SU-DHL-6 (cell line): ENCODE data around the gene NDUFS3.

Experiments used
- H2AFZ ChIP-seq: fragments of 200-600 bp; sonication (generic); 2 replicates; pipeline ENCODE4 v1.6.1; 2014; ENCODE audit warnings: low read depth, mild to moderate bottlenecking, moderate library complexity, mixed read lengths, antibody characterized with exemption, low read length; ENCODE audit not compliant: severe bottlenecking
- H3F3A ChIP-seq: fragments of 200-600 bp; shearing (Covaris generic); 2 replicates; pipeline ENCODE4 v1.6.0; 2016; ENCODE audit warnings: antibody characterized with exemption, mild to moderate bottlenecking; ENCODE audit not compliant: insufficient read depth
- H3K27ac ChIP-seq: fragments of 200-600 bp; sonication (generic); 2 replicates; pipeline ENCODE4 v1.5.1; 2016; ENCODE audit warnings: low read depth, mild to moderate bottlenecking, low read length, moderate library complexity, mixed read lengths
- H3K27me3 ChIP-seq: fragments of 200-600 bp; sonication (generic), shearing (Covaris generic); 2 replicates; pipeline ENCODE4 v1.6.0; 2014; ENCODE audit warnings: mild to moderate bottlenecking, low read length
- H3K36me3 ChIP-seq: fragments of 200-600 bp; sonication (generic); 2 replicates; pipeline ENCODE4 v1.6.1; 2014; ENCODE audit warnings: mild to moderate bottlenecking, low read length, mixed read lengths
- H3K4me2 ChIP-seq: fragments of 300-600, 200-600 bp; shearing (Covaris generic), sonication (generic); 2 replicates; pipeline ENCODE4 v1.6.0; 2014; ENCODE audit warnings: low read length, low read depth, mild to moderate bottlenecking; ENCODE audit not compliant: poor library complexity, severe bottlenecking
- H3K4me3 ChIP-seq: fragments of 200-600 bp; sonication (generic); 2 replicates; pipeline ENCODE4 v1.5.1; 2014; ENCODE audit warnings: antibody characterized with exemption, low read length, mild to moderate bottlenecking, mixed read lengths; ENCODE audit not compliant: insufficient read depth, poor library complexity, severe bottlenecking
- H3K79me2 ChIP-seq: fragments of 200-600 bp; sonication (generic); 2 replicates; pipeline ENCODE4 v1.6.1; 2014; ENCODE audit warnings: mild to moderate bottlenecking, low read length, moderate library complexity; ENCODE audit not compliant: insufficient read depth
- H3K9ac ChIP-seq: fragments of 200-600 bp; sonication (generic); 2 replicates; pipeline ENCODE4 v1.7.0; 2014; ENCODE audit warnings: mild to moderate bottlenecking, low read length
- H3K9me2 ChIP-seq: fragments of 200-600 bp; sonication (generic); replicated peaks from 2 replicates; pipeline ENCODE4 v1.6.1; 2014; ENCODE audit warnings: low read length; ENCODE audit not compliant: insufficient read depth
- H3K9me3 ChIP-seq: fragments of 200-600 bp; sonication (generic); 2 replicates; pipeline ENCODE4 v1.6.1; 2014; ENCODE audit warnings: low read length, mixed read lengths; ENCODE audit not compliant: insufficient read depth
- H4K20me1 ChIP-seq: fragments of 200-600 bp; sonication (generic); 2 replicates; pipeline ENCODE4 v1.6.1; 2014; ENCODE audit warnings: low read depth, mild to moderate bottlenecking, antibody characterized with exemption, low read length, moderate library complexity, mixed read lengths
- CTCF ChIP-seq: fragments of 200-600 bp; sonication (generic); IDR thresholded peaks from one replicate; pipeline ENCODE4 v1.5.1; 2017; ENCODE audit warnings: antibody characterized with exemption, mild to moderate bottlenecking, low read length, moderate library complexity; ENCODE audit not compliant: insufficient read depth, poor library complexity, severe bottlenecking
- EZH2phosphoT487 ChIP-seq: fragments of 200-600 bp; sonication (generic), shearing (Covaris generic); conservative IDR thresholded peaks from 2 replicates; pipeline ENCODE4 v1.6.1; 2018; ENCODE audit warnings: mild to moderate bottlenecking, antibody characterized with exemption, low read length, moderate library complexity, mixed read lengths

The NDUFS3 gene

GRCh38 chr11:47599902-47600301 lies 21.0 kb downstream of the NDUFS3 start:
- TF ChIP-seq CTCF (no peak), EZH2phosphoT487 (no peak)

DNA sequence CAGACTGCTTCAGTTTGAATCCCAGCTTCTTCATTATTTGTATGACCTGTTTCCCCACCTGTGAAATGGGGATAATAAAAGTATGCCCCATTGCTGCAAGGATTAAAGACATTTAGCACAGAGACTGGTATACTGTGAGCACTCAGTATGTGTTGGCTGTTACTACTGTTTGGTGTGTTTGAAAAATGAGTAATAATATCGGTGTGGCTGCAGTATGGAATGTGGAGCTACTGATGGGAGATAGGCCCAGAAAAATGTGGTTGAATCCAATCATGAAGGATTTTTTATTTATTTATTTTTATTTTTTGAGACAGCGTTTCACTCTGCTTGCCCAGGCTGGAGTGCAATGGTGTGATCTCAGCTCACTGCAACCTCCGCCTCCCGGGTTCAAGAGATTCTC lies 24.4 kb downstream of the NDUFS3 start:
- H2AFZ ChIP-seq = no peak overlapping the region
- H3K4me3 ChIP-seq = no peak overlapping the region
- no peaks in the 10 kb centered on the region for H3K9me2 ChIP-seq
- no peaks in the 10 kb centered on the region for H3K27me3 ChIP-seq
- no peaks in the 10 kb centered on the region for H3F3A ChIP-seq
- no peak overlapping the region for H3K27ac ChIP-seq
- no peaks in the 10 kb centered on the region for H3K36me3 ChIP-seq
- H3K79me2 ChIP-seq = no peaks in the 10 kb centered on the region
- no peak for TF ChIP-seq EZH2phosphoT487
- no peak for TF ChIP-seq CTCF
- H3K9ac ChIP-seq = no peak overlapping the region
- no peak overlapping the region for H3K4me2 ChIP-seq
- H4K20me1 ChIP-seq = no peaks in the 10 kb centered on the region
- no peaks in the 10 kb centered on the region for H3K9me3 ChIP-seq

More at GRCh38 chr11:47599902-47600301, 21.0 kb downstream of the NDUFS3 start:
- H3K27me3 ChIP-seq = no peaks in the 10 kb centered on the region
- H3K4me2 ChIP-seq = no peak overlapping the region
- H4K20me1 ChIP-seq = no peaks in the 10 kb centered on the region
- no peak overlapping the region for H3K9ac ChIP-seq
- no peaks in the 10 kb centered on the region for H3K36me3 ChIP-seq
- H3K4me3 ChIP-seq = no peak overlapping the region
- no peaks in the 10 kb centered on the region for H3K9me2 ChIP-seq
- no peaks in the 10 kb centered on the region for H3K9me3 ChIP-seq
- no peak overlapping the region for H2AFZ ChIP-seq
- H3F3A ChIP-seq = no peaks in the 10 kb centered on the region
- H3K27ac ChIP-seq = no peak overlapping the region
- no peaks in the 10 kb centered on the region for H3K79me2 ChIP-seq

DNA sequence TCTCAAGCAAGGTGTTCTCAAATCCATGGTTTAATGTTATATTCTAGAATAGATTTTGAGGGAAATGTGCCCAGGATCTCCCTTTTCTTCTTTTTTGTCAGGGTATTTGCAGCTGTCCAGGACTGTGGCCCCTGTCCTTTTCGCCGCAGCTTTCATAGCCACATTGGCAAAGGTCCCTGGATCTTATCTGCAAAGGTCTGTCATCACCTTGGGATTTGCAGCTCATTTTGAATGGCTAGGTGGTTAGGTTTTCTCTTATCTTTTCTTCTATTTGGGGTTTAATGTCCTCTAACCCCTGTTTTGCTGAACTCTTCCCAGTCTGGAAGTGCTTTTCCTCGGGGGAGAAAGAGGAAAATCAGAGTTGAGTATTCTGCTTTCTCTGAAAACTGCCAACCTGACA lies 27.0 kb downstream of the NDUFS3 start:
- Histone ChIP-seq H3K9me3 (no peaks in the 10 kb centered on the region), H3K9me2 (no peaks in the 10 kb centered on the region), H3K4me2 (no peak overlapping the region), H3K36me3 (no peaks in the 10 kb centered on the region), H3K79me2 (no peaks in the 10 kb centered on the region), H3K27me3 (no peaks in the 10 kb centered on the region), H3F3A (no peaks in the 10 kb centered on the region), H3K9ac (no peak overlapping the region), H4K20me1 (no peaks in the 10 kb centered on the region), H3K4me3 (no peak overlapping the region), H3K27ac (no peak overlapping the region), H2AFZ (no peak overlapping the region)
- TF ChIP-seq EZH2phosphoT487 (no peak), CTCF (no peak)

DNA sequence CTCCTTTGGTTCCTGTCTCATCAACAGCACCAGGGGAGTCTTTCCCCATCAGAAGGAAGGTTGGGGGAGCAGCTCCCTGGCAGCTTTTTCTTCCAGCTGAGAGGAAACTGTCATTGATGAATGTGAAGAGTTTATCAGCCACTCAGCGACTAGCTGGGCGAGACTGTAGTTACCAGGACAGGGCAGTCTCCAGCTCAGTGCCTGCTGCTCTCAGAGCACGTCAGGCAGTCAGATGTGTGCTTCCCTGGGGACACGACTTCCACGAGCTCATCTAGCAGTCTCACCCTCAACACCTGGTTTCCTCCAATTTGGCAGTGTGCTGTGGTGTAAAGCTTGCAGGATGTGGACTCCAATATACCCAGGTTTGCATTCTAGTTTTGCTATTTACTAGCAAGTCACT lies 27.9 kb downstream of the NDUFS3 start:
- TF ChIP-seq EZH2phosphoT487 (no peak), CTCF (no peak)
- no peaks in the 10 kb centered on the region for H3K36me3 ChIP-seq
- H3K27ac ChIP-seq = no peak overlapping the region
- no peaks in the 10 kb centered on the region for H3K79me2 ChIP-seq
- H3F3A ChIP-seq = no peaks in the 10 kb centered on the region
- H3K4me2 ChIP-seq = no peak overlapping the region
- H3K9me3 ChIP-seq = no peaks in the 10 kb centered on the region
- no peak overlapping the region for H2AFZ ChIP-seq
- no peaks in the 10 kb centered on the region for H3K27me3 ChIP-seq
- H4K20me1 ChIP-seq = no peaks in the 10 kb centered on the region
- H3K9me2 ChIP-seq = no peaks in the 10 kb centered on the region
- no peak overlapping the region for H3K9ac ChIP-seq
- no peak overlapping the region for H3K4me3 ChIP-seq
